ENCODE measurements around the gene PLXNB2.
A peak's percentile ranks its signal among the peaks of the same experiment; 100 is the strongest.
"Not testable (repeated sequence)": the region's sequence is repeated elsewhere in the genome, so short reads cannot be mapped to it uniquely, and the experiment has no call there.

PLXNB2 gene

GRCh38 chr22:50306753-50307749, at the start of gene PLXNB2:
Gene PLXNB2, minus strand, starts transcription at chr22:50307646. Its CDS starts 17,062 bp downstream, at chr22:50290584.
- DNase-seq (ENCODE audit: low spot score), result peak; percentile 54

GRCh38 chr22:50357222-50357621, 49.8 kb upstream of the PLXNB2 start:
- no peak for DNase-seq (ENCODE audit: low spot score)

- no peak for DNase-seq (ENCODE audit: low spot score)
Measured at GRCh38 chr22:50356186-50356585, 48.7 kb upstream of the PLXNB2 start.

GRCh38 chr22:50348058-50348457, 40.6 kb upstream of the PLXNB2 start:
- DNase-seq (ENCODE audit: low spot score), result no peak

- no peak for DNase-seq (ENCODE audit: low spot score)
Measured at GRCh38 chr22:50347157-50347556, 39.7 kb upstream of the PLXNB2 start.

- no peak for DNase-seq (ENCODE audit: low spot score)
Measured at GRCh38 chr22:50346470-50346869, 39.0 kb upstream of the PLXNB2 start.

GRCh38 chr22:50343541-50343935, 36.1 kb upstream of the PLXNB2 start:
- no peak for DNase-seq (ENCODE audit: low spot score)

GRCh38 chr22:50342651-50343540, 35.5 kb upstream of the PLXNB2 start, which contains the start of gene PPP6R2:
Gene PPP6R2, plus strand, starts transcription at chr22:50343327. Its CDS starts 50,582 bp downstream, at chr22:50393909.
- DNase-seq (ENCODE audit: low spot score), result peak; percentile 86

GRCh38 chr22:50341977-50342650, 34.7 kb upstream of the PLXNB2 start:
- DNase-seq (ENCODE audit: low spot score), result peak; percentile 91

- DNase-seq (ENCODE audit: low spot score), result no peak
Measured at GRCh38 chr22:50339945-50340879, 32.8 kb upstream of the PLXNB2 start.

- DNase-seq (ENCODE audit: low spot score), result no peak
Measured at GRCh38 chr22:50338860-50339462, 31.5 kb upstream of the PLXNB2 start.

- no peak for DNase-seq (ENCODE audit: low spot score)
Measured at GRCh38 chr22:50338042-50338573, 30.7 kb upstream of the PLXNB2 start.

GRCh38 chr22:50337262-50338041, 30.0 kb upstream of the PLXNB2 start:
- DNase-seq (ENCODE audit: low spot score), result no peak

- DNase-seq (ENCODE audit: low spot score), result not testable (repeated sequence)
Measured at GRCh38 chr22:50334433-50334832, 27.0 kb upstream of the PLXNB2 start.

- no peak for DNase-seq (ENCODE audit: low spot score)
Measured at GRCh38 chr22:50329236-50329635, 21.8 kb upstream of the PLXNB2 start.

- DNase-seq (ENCODE audit: low spot score), result no peak
Measured at GRCh38 chr22:50327711-50328019, 20.2 kb upstream of the PLXNB2 start.

GRCh38 chr22:50326956-50327710, 19.7 kb upstream of the PLXNB2 start, which contains the start of gene DENND6B:
Gene DENND6B, minus strand, starts transcription at chr22:50327012. Its CDS starts 24 bp downstream, at chr22:50326988.
- DNase-seq (ENCODE audit: low spot score), result peak; percentile 83

- DNase-seq (ENCODE audit: low spot score), result no peak
Measured at GRCh38 chr22:50326225-50326955, 18.9 kb upstream of the PLXNB2 start.
